ENCODE results near the gene SMG5. TPM values are rescaled to one million over a fixed set of nuclear protein-coding genes. Genes with fewer than 3 reads are reported as not detected.

The SMG5 gene
- total RNA-seq, 4 donors from 2014 or later: 57.2 to 89.0 (median 76.1) TPM

- H3K36me3 ChIP-seq: peaks cover 71 to 80% of the 10 kb centered on the region in 2 donors
- TF ChIP-seq, protein P1, sequence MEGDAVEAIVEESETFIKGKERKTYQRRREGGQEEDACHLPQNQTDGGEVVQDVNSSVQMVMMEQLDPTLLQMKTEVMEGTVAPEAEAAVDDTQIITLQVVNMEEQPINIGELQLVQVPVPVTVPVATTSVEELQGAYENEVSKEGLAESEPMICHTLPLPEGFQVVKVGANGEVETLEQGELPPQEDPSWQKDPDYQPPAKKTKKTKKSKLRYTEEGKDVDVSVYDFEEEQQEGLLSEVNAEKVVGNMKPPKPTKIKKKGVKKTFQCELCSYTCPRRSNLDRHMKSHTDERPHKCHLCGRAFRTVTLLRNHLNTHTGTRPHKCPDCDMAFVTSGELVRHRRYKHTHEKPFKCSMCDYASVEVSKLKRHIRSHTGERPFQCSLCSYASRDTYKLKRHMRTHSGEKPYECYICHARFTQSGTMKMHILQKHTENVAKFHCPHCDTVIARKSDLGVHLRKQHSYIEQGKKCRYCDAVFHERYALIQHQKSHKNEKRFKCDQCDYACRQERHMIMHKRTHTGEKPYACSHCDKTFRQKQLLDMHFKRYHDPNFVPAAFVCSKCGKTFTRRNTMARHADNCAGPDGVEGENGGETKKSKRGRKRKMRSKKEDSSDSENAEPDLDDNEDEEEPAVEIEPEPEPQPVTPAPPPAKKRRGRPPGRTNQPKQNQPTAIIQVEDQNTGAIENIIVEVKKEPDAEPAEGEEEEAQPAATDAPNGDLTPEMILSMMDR (IDR thresholded peaks at IDR 0.05): no peak
- intact Hi-C loops (cut with DNase I): no loop called here
- H3K27me3 ChIP-seq: no peaks in the 10 kb centered on the region
- no peaks in the 10 kb centered on the region for H3K4me1 ChIP-seq
- WGBS, 2 donors: 92 to 97% methylated on average over 2 to 3 of the region's 3 CpGs
- H3K4me3 ChIP-seq (replicated peaks in 1 of 3): no peak overlapping the region
- no peak for DNase-seq
- H3K9me3 ChIP-seq: no peaks in the 10 kb centered on the region
- H3K27ac ChIP-seq: no peak overlapping the region
These were observed 12.3 kb downstream of the SMG5 start for GRCh38 chr1:156270314-156270713.

DNA sequence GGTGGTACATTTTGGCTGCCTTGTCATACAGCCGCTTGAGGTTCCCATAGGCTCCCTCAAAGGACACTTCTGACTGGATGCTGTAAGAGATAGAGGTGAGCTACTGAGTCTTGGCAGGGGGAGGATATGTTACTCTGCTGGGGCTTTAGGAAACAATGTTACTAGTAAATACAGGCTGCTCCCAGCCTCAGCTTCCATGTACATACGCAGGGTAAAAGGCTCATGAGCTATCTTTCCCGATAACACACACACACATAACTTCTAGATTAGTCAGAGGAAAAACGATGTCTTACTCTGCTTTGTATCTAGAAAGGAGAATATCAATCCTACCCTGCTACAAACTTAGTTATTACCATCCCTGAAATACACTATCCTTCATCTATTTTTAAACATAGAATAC, 14.3 kb downstream of the SMG5 start:
- H3K27ac ChIP-seq: no peak overlapping the region
- TF ChIP-seq, protein P1 (IDR thresholded peaks at IDR 0.05): no peak
- TF ChIP-seq POLR2A (IDR thresholded peaks at IDR 0.05): no peak
- no peaks in the 10 kb centered on the region for H3K9me3 ChIP-seq
- no peak overlapping the region for H3K4me3 ChIP-seq (replicated peaks in 1 of 3)
- no peak for DNase-seq
- intact Hi-C loops (cut with DNase I): no loop called here
- H3K4me1 ChIP-seq: no peaks in the 10 kb centered on the region
- 95 to 96% methylated on average over 4 of the region's 4 CpGs for WGBS, 2 donors
- no peaks in the 10 kb centered on the region for H3K27me3 ChIP-seq
- H3K36me3 ChIP-seq: peaks cover 65 to 70% of the 10 kb centered on the region in 2 donors

- intact Hi-C loops (cut with DNase I): no loop called here
- Histone ChIP-seq H3K27me3 (no peaks in the 10 kb centered on the region), H3K4me1 (no peaks in the 10 kb centered on the region), H3K9me3 (no peaks in the 10 kb centered on the region), H3K4me3 (replicated peaks in 1 of 3) (no peak overlapping the region), H3K27ac (no peak overlapping the region), H3K36me3 (peaks cover 61 to 71% of the 10 kb centered on the region in 2 donors)
- no peak for DNase-seq
- TF ChIP-seq, protein P1 (IDR thresholded peaks at IDR 0.05): no peak
- no peak for TF ChIP-seq POLR2A (IDR thresholded peaks at IDR 0.05)
- WGBS, 2 donors: 93 to 96% methylated on average over 13 of the region's 13 CpGs
These were observed 16.6 kb downstream of the SMG5 start for GRCh38 chr1:156266051-156266450.

- Histone ChIP-seq H3K27me3 (no peaks in the 10 kb centered on the region), H3K27ac (no peak overlapping the region), H3K4me1 (no peaks in the 10 kb centered on the region), H3K36me3 (peaks cover 82 to 85% of the 10 kb centered on the region in 2 donors), H3K9me3 (no peaks in the 10 kb centered on the region), H3K4me3 (replicated peaks in 1 of 3) (no peak overlapping the region)
- WGBS, 2 donors: 91 to 95% methylated on average over 9 of the region's 9 CpGs
- intact Hi-C loops (cut with DNase I): no loop called here
- no peak for DNase-seq
- TF ChIP-seq POLR2A (IDR thresholded peaks at IDR 0.05): no peak
- TF ChIP-seq, protein P1 (IDR thresholded peaks at IDR 0.05): no peak
These were observed 19.4 kb downstream of the SMG5 start for GRCh38 chr1:156263288-156263655.

DNA sequence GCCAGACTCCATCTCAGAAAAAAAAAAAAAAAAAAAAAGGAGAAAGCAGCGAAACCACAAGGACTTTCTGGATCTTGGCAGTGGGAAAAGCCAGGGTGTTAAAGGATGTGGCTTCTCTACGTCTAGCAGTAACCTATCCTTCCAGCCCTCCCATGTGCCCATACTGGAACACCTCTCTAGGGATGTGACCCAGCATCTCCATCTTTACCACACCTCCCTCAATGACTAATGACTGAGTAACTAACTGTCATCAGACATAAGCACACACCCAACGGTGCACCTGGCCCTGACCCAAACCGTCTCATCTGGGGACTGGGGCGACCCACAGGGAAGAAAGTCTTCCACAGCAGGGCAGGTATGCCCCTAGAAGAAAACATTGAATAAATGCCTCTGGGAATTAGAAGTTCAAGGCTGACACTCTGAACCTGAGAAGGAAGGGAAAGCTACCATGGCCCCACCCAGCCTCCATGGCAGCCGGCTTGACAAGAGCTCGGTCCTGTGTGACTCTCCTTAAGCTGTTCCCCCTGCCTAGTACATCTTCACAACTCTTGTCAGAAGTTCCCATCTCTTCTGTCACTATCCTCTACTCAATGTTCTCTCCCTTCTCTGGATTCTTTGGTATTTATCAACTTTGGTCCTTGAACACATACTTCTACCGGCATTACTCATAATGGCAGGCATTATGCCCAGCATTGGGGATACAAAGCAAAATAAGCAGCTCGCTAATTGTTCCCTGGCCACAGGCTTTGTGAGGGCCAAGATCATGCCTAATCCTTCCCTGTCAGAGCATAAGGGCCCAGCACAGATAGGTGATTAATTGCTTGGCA, 20.0 kb downstream of the SMG5 start:
- TF ChIP-seq, protein P1 (IDR thresholded peaks at IDR 0.05): no peak
- TF ChIP-seq POLR2A (IDR thresholded peaks at IDR 0.05): no peak
- WGBS, 2 donors: 85 to 92% methylated on average over 9 of the region's 9 CpGs

More for the DNA sequence above, 20.0 kb downstream of the SMG5 start:
- Histone ChIP-seq H3K27me3 (no peaks in the 10 kb centered on the region), H3K36me3 (peaks cover 82 to 85% of the 10 kb centered on the region in 2 donors), H3K27ac (no peak overlapping the region), H3K9me3 (no peaks in the 10 kb centered on the region), H3K4me3 (replicated peaks in 1 of 3) (no peak overlapping the region), H3K4me1 (no peaks in the 10 kb centered on the region)
- intact Hi-C loops (cut with DNase I): no loop called here
- DNase-seq: no peak

Measured in thyroid gland (tissue), 4 donors.